HT1080 (cell line): ENCODE results near the gene CSMD2. TPM values are rescaled to one million over a fixed set of nuclear protein-coding genes. Genes with fewer than 3 reads are reported as not detected.
A peak's percentile ranks its signal among the peaks of the same experiment; 100 is the strongest.

Experiments used
- DNase-seq: peaks from one replicate; pipeline ENCODE4 v3.0.0-alpha.2; 2015; ENCODE audit warnings: low read depth
- total RNA-seq: library from RNA; depleted of rRNA; stranded (reverse); fragments of >200 nt; shearing (Covaris generic); gene quantifications from 2 replicates; pipeline ENCODE4 v1.2.3, GENCODE V29; 2014

Gene CSMD2
- total RNA-seq, 1 experiment from 2014 or later, result 2.3 TPM

DNA sequence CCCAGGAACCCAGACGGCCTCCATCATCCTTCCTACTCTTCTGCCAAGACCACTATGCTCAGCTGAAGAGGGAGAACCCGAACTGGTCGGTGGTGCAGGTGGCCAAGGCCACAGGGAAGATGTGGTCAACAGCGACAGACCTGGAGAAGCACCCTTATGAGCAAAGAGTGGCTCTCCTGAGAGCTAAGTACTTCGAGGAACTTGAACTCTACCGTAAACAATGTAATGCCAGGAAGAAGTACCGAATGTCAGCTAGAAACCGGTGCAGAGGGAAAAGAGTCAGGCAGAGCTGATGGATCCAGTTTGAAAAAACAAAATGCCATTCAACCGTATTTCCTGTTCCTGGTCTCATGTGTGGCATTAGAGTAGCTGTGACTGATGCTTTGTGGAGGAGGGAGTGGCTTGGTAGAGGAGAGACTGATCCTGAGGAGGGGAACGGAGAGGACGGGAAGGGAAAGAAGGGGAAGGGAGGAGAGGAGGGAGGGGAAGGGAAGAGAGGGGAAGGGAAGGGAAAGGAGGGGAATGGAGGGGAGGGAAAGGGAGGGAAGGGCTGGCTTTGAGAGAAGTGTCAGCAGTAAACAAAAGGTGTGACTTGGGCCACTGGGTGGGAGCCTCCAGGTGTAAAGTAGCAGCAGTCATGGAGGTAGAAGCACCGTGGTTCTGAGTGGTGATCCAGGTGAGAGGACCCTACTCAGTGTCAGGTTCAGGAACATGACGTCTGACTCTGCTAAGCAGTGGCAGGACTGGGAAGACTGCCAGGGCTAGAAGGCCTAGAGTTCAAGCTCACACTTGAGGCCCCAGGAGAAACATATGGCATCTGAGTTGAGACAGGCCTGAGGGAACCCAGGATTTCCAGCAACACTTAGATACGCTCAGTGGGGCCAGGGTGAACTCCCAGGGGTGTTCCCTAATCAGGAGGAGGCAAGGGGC lies 300.3 kb downstream of the CSMD2 start:
- DNase-seq, result no peak

DNA sequence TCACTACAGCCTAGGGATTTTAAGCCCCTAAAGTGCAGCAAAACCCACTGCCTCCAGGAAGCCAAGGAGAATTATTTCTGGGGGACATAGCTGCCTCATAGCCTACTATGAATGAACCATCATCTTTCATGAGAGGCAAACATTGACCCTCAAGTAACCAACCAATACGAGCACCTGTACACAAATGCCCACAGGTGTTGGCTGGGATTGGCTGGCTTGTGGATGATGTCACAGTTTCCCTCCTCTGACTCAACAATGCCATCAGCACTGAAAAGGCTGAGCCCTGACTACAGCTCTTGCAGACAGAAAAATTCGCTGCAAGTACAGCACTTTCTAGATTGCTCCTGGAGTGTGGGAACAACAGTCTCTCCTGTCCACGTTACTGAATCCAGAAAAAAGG lies 301.3 kb downstream of the CSMD2 start, which contains the start of gene HMGB4:
Gene HMGB4, plus strand, starts transcription at position 301 of the 400 bp plus-strand sequence. CDS start 113 bp downstream, outside the sequence.
- no peak for DNase-seq

DNA sequence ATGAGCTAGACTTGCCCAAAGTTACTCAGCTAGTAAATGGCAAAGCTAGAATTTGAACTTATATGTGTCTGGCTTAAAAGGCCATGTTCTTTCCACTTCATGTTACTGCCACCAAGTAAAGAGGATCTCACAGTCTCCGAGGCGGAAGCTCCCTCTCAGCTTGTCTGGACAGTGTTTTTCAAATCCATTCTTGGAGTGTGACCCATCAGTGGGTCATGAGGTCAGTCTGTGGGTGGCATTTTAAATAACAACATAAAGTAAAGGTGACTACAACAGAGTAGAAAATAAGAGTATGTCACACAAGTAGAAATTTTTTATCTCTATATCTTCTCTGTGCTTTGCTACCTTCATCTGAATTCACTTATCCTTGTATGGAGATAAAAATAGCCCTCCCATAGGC lies 304.4 kb downstream of the CSMD2 start:
- DNase-seq, result no peak

DNA sequence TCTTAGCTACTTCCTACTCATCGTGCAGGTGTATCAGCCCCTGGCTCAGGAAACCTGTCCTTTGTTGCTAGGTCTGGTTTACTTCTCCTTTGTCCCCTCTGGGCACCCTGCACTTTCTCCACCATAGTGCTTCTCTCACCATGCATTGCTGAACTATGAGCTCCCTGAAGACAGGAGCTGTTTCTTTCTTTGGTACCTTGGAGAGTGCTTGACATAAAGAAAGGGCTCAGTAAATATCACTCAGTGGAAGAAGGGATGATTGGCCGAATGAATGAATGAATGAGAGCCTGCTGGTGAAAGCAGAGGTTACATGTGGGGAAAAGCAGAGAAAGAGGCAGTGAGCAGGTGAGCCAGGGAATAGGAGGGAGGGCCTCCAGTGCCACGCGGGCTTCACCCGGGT lies 310.9 kb downstream of the CSMD2 start:
- DNase-seq, result no peak

DNA sequence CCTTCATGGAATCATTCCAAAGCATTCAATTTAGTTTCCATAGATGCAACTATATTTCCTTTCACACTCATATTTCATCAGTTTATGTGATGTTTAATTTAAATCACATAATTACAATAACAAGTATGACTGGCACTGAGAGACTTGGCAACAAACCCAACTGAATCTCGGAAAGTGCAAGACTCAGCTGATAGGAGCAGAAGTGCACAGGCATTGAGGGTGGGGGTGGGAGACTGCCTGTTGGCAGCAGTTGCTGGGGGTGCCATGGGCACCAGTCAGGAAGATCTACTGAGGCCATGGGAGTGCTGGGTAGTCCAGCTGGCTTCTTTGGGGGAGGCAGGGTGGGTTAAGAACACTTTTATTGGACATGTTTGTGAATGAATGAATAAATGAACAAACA lies 311.6 kb downstream of the CSMD2 start:
- DNase-seq, result no peak

DNA sequence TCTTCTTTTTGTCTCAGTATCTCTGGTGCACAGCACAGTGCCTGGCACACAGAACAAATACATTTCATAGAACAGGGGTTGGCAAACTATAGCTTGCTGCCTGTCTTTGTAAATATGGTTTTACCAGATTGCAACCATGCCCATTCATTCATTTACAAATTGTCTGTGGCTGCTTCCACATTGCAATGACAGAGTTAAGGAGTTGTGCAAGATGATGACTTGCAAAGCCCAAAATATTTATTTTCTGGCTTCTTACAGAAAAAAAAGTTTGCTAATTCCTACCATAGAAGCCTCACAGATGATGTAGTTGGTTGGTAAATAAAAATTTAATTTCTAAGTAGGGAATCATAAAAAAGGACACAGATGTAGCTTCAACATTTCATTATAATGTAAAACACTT lies 312.3 kb downstream of the CSMD2 start:
- DNase-seq, result no peak

DNA sequence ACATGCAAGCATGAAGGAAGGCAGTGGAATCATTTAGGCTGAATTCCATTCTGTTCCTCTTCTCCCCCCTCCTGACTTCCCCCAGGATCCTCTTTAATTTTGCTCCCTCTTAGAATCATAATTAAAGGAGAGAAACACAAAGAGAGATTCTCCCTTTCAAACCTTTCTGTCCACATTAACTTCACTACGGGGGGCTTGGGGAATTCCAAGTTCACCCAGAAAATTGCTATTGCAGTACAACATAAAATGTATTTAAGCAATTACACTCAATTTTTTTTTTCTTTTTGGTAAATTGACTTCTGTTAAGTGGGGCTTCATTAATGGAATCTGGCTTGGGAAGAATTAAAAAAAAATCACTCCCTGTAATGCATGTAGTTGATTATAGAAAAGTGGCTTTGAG lies 314.5 kb downstream of the CSMD2 start:
- DNase-seq, result no peak

DNA sequence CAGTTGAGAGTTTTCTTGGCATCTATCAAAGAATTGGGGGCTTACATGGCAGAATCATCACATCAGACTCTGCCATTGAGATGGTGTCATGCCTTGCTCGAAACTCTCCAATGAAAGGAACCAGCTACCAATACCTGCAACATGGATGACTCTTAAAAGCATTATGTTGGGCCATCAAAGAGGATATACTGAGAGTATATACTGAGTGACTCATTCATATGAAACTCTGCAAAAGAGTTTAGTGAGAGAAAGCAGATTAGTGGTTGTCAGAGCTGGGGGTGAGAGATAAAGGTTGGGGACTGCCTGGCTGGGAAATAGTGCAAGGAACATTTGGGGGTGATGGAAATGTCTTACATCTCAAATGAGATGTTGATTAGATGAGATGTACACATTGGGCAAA lies 315.8 kb downstream of the CSMD2 start:
- peak; percentile 7 for DNase-seq

DNA sequence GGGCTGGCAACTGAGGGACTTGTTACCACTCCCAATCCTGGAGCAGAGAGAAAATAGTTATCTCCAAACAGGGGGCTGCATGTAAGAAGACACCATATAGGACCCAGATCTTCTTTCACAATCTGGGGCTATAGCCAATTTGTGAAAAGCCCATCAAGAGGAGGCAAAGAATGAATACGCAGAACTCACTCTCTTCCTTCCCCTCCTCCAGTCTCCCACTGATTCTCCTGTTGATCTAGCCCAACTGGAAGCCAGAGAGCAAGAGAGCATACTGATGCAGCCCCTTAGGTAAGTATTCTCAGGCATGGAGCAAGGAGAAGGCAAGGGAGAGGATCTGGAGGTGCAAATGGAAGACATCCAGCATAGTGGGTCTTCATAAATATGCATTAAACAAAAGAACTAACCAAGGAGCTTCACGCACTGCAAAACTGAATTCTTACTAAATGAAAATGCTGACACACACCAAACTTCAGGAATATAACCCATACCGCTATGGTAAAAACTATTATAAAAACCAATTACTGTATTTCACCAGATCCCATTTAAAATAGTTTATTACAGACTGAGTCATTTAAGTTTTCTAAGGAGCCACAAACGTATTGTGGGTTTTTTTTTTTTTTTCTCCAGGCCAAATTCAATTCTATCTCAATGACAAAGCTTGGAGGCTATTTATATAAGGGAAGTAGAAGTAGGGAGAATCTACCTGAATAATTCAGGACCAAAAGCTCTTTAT lies 316.7 kb downstream of the CSMD2 start:
- no peak for DNase-seq

DNA sequence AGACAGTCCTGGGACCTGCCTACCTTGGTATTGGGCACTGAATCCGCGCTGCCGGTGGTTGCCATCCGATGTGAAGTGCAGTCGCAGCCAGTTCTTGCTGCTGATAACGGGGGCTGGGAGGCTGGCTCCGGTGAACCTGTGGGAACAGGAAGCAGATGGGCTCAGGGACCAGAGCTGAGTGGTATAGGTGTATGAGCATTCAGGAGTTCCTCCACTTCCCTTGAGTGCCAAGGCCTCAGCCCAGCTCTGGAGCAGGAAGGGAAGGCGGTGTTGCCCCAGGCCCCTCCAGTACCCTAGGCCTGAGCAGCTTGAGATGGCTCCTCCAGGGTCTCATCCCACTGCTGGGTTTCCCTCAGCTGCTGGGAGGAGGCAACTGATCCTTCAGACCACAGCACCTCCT lies 318.2 kb downstream of the CSMD2 start:
- no peak for DNase-seq

DNA sequence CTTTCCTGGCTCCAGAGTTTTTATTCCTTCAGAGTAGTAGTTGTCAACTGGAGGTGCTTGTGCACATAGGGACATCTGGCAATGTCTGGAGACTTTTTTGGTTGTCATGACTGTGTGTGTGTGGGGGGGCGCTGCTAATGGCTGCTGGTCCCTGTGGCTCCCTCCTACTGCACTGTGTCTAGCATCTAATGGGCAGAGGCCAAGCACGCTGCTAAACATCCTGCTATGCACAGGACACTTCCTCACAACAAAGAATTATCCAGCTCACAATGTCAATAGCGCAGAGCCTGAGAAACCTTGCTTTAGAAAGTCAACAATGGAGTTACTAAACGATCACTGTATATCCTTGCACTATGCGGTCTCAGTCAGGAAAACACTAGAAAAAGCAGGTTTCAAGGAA lies 320.9 kb downstream of the CSMD2 start:
- DNase-seq, result no peak

DNA sequence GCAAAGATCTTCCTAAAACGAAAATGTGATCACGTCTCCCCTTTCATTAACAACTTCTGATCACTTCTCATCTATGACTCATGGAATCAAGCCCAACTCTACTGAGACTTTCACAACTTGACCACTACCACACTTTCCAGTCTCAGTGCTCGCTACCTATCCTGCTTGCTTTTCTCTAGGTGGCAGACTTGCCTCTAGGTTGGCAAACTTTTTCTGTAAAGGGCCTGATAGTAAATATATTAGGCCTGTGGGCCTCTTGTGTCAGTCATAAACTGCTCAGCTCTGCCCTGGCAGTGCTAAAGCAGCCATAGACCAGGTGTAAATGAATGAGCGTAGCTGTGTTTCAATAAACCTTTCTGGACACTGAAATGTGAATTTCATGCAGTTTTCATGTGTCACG lies 322.7 kb downstream of the CSMD2 start:
- no peak for DNase-seq

DNA sequence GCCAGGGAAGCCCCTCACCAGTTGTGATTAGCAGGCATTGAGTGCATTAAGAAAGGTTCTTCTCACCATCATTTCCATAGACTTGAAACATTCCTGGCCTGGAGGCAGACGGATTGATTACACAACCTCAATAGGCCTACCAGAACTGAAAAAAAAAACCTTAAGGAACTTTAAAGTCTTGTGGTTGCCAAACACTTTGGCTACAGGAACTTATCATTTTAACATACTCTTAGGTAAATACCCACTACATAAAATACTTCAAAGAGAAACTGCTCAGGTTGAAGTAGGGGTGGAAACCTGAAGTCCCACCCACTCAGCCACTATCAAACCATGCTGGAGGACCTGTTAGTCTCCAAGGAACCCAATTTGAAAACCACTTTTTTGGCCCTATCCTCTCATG lies 323.5 kb downstream of the CSMD2 start:
- no peak for DNase-seq

DNA sequence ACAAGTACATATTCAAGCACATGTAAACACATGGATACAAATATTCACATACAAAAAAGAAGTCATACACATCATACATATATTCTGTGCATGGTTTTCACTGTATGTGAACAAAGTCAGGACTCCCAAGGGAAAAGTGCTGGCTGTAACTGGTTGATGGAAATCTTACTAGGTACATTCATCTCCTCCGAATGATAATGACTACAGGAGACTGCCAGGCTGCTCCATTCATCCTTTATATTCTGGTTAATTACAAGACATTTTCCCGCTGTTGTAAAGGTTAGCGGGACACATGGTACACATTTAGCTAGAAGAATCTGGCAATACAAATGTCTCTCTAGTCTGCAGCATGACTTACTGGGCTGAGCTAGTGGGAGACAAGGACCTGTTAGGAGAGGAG lies 327.4 kb downstream of the CSMD2 start:
- no peak for DNase-seq

DNA sequence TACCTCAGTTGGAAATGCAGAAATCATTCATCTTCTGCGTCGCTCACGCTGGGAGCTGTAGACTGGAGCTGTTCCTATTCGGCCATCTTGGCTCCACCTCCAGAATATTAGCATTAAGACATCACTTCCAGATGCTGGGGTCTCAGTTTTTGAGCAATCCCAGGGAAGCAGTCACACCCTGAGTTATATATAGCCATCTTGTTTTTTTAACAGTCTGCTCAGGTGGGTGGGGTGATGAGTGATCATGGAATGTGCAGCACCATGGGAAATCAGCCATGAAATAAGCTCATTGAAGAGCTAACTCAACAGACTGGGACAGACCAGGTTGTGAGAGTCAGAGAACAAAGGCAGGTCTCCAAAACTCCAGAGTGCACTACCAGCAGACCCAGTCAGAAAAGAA lies 328.1 kb downstream of the CSMD2 start:
- no peak for DNase-seq

DNA sequence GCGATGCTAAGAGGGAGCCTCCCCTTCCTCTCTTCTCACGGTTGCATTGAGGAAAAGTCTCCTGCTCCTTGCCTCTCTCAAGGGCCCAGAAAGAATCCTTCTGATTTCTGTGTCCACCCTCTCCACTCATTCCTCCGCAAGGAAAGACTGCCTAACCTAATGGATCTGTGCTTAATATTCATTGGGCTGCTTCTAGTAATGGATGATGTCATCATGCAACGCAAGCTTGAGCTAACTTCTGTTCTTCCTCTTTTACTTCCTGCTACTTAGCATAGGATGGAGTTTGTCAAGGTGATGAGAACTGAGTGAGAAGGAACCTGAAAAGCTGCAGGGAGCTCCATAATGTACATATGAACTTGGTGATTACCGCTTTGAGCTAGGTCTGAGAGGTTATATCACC lies 336.4 kb downstream of the CSMD2 start:
- no peak for DNase-seq

DNA sequence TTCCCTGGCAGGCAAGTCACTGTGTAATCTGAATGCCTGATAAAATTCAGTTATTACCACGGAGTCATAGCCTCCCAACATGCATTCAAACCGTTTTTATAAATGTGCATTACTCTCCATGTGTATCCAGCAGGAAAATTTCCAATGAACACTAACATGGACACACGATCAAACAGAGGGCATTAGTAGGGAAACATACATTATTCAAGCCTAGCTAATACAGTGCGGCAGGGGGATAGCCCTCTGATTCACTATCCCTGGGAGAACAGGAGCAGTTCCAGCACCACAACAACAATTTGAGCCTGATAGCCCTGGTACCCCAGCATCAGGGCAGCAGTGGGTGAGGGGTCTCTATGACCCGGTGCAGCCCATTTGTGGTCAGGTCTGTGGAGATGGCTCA lies 337.0 kb downstream of the CSMD2 start:
- no peak for DNase-seq

DNA sequence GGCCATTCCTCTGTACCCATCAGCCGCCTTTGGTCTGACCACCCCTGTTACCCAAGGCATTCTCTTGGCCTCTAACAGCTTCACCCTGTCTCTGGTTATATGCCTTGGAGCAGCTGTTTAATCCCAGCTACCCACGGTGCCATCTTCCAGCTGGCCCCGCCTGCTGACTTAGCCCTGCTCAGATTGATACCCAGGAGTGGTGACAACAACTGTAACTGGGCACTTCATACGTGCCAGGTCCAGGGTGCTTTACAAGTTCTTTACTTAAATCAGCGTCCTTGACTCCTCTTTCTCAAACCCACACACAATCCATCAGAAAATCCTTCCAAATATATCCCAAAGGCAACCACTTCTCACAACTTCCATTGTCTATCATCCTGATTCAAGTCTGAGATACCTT lies 338.3 kb downstream of the CSMD2 start:
- DNase-seq, result no peak

DNA sequence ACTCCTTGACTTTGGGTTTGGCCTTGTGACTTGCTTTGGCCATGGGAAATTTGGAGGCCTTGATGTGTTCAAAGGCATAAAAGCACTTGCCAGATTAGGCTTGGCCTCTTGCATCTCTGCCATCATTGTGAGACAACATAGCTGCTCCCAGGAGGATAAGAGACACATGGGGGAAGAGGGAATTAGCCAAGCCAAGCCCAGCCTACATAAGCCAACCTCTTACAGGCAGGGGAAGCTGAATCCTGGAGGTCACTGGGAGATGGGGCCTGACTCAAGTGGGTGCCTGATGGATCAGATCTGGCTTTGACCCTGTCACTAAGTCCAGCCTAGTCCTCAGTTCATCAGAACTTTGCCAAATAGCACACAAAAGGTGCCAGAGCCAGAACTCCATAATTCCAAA lies 338.7 kb downstream of the CSMD2 start:
- no peak for DNase-seq

DNA sequence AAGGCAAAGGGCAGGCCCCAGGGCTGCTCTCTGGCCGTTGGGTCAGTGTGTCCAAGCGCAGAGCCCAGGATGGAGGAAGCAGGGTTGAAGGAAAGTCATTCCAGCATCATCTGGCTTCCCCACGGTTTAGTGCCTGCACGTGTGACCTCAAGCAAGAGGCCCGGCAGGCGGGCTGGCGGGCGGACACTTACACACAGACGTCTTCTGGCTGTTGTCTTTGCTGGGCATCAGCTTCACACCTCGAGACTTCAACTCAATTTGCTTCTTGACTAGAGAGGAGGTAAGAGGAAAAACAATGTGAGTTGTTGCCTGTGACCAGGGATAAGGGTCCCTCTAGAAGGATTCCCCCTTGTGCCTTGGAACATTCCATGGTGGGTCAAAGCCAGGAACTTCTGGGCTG lies 339.5 kb downstream of the CSMD2 start:
- DNase-seq, result no peak

DNA sequence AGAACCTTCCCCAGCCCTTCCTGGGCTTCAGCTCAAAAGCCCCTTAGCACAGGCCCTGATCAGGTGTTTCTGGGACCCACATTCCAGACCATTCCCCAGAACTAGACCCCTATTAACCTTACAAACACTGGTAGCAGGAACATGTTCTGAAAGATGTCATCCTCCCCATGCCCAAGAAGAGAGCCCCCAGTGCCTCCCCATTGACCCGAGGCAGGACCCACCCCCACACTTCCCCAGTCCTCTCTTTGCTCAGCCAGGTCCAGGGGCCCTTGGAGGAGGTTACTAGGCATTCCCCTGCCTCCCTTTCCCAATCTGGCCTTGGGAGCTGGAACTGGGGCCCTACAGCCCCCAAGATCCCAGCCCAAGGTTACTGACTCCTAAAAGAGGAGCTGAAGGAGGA lies 340.1 kb downstream of the CSMD2 start:
- DNase-seq, result no peak

DNA sequence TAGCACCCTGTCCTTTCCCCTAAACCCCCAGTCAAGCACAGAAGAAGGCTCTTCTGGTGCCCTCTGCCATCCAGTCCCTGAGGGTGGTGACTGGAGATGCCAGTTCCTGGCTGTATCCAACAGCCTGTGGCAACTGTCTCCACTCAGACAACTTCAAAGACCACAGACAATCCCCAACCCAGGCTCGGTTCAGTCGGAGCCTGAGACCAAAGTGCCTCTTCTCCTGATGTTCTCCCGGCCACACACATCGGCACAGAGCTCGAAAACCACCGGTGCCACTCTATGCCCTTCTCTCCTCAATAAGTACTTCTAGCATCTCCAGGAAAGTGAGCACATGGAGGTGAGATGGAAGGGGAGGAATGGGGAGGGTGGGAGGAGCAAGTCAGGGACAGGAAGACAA lies 340.7 kb downstream of the CSMD2 start:
- no peak for DNase-seq

DNA sequence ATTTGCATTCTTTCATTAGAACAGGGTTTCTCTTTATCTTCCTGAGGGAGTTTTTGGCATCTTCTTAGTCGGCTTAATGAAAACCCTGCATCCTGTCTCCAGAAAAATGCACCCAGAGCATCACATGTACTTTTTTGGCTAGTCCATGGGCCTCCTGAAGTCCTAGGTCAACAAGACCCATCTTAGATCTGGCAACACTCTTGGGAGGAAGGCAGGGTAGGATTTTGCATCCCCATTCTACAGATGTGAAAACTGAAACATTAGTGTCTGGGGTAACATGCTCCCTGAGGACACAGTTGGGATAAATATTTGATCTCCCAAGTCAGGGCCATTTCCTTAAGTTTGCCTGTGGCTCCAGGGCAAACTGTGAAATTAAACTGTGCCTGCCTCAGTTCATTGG lies 341.2 kb downstream of the CSMD2 start:
- DNase-seq, result no peak
